ENCODE results near the gene RBM47. TPM values are rescaled to one million over a fixed set of nuclear protein-coding genes. Genes with fewer than 3 reads are reported as not detected.
A peak's percentile ranks its signal among the peaks of the same experiment; 100 is the strongest.

Gene RBM47
- total RNA-seq (2014; rRNA removed; shearing (Covaris generic)) = 97.9 and 116 TPM in 2 replicates

DNA sequence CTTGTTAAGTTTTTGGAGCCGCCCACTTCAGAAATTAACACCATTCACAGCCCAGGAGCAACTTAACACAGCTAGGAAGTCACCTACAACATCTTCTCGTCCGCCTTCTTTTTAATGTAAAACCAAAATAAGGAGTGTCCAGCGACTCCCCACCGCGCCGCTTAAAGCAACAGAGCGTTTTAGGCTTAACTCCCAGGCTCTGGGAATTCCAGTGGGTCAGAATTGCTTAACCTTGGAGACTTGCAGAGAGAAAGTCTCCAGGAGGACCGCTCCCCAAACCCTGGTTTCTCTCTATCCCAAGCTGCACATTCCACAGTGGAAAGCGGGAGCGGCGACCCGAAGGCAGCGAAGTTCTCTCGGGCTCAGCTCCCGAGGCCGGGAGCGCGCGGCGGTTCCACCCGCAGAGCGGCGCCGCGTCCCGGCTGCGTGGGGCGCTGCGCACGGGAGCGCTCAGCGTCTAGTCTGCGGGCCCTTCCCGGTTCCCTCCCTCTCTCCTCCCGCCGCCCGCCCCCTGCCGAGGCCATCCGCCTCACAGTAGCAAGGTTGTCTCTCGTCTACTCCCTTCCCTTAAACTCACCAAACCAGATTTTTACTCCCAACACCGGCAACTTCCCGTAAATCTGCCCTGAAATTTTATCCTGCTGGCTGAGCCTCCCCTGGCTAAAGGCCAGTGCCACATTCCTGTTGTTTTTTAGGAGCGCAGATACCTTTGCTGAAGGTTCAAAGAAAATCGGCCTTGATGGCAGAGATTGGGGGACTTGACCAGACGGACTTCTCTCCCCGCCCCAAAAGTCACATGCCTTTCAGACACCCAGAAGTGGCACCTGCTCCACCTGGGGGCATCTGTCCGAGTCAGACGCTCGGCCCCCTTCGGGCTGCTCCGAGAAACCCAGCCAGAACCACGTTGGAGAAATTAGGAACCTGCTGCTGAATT, at the start of gene RBM47:
RBM47 (minus strand) TSS at position 464 of the 934 bp plus-strand sequence. CDS start 190,971 bp downstream, outside the sequence.
- H3K4me3 ChIP-seq (ENCODE audit: insufficient read depth, low read depth, low read length) = peak within 1 kb of the TSS; percentile 70
- DNase-seq = peak; percentile 83
- no peaks in the 10 kb centered on the region for H3K27me3 ChIP-seq (ENCODE audit: control insufficient read depth, insufficient read depth, low read length)
- H3K36me3 ChIP-seq (replicated peaks; ENCODE audit: control insufficient read depth, insufficient read depth, low read length) = no peaks in the 10 kb centered on the region

GRCh38 chr4:40678421-40678820, 48.8 kb upstream of the RBM47 start:
- DNase-seq = no peak
- Histone ChIP-seq H3K27me3 (ENCODE audit: control insufficient read depth, insufficient read depth, low read length) (no peaks in the 10 kb centered on the region), H3K36me3 (replicated peaks; ENCODE audit: control insufficient read depth, insufficient read depth, low read length) (no peaks in the 10 kb centered on the region), H3K4me3 (ENCODE audit: insufficient read depth, low read depth, low read length) (no peak overlapping the region)

- no peak for DNase-seq
- H3K27me3 ChIP-seq (ENCODE audit: control insufficient read depth, insufficient read depth, low read length) = no peaks in the 10 kb centered on the region
- no peak overlapping the region for H3K4me3 ChIP-seq (ENCODE audit: insufficient read depth, low read depth, low read length)
- H3K36me3 ChIP-seq (replicated peaks; ENCODE audit: control insufficient read depth, insufficient read depth, low read length) = no peaks in the 10 kb centered on the region
Measured at GRCh38 chr4:40675166-40675565, 45.5 kb upstream of the RBM47 start.

DNA sequence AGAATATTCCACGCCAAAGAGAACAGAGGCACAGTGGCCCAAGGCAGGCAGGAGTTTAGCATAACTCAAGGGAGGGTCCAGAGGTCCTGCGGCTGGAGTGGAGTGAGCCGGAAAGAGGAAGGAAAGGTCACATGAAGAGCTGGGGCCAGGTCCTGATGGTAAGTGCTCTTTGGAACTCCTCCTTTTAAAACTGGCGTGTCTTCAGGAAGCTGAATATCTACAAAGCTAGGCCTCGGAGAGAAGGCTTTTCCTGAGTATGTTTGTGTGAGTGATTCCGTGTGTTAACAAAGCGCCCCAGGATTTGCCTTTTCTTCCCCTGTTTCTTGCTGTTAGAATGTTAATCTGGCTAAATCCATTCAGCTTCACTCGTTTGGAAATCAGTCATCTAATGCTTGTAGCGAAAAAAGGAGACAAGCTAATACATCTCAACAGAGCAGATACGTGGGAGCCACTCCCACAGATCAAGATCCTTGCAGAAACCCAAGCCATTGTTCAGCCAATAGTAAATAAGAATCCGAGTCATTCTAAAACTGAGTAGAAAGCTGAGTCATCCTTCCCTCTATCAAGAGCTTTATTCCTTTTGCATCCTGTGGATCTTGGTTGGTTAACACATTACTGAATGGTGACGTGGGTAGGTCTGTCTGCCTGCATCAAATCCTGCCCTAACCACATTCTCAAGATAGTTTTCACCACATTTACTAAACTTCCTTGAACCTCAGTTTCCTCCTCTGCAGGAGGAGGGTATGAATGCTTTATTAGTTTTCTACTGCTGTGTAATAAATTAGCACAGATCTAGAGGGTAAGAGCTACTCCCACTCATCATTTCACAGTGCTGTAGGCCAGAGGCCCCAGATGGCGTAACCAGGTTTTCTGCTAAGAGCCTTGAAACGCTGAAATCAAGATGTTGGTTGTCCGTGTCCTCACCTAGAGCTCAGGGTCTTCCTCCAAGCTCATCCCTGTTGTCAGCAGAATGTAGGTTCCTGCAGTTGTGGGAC, 43.2 kb upstream of the RBM47 start:
- DNase-seq = peak; percentile 43
- Histone ChIP-seq H3K27me3 (ENCODE audit: control insufficient read depth, insufficient read depth, low read length) (no peaks in the 10 kb centered on the region), H3K4me3 (ENCODE audit: insufficient read depth, low read depth, low read length) (no peak overlapping the region), H3K36me3 (replicated peaks; ENCODE audit: control insufficient read depth, insufficient read depth, low read length) (no peaks in the 10 kb centered on the region)

DNA sequence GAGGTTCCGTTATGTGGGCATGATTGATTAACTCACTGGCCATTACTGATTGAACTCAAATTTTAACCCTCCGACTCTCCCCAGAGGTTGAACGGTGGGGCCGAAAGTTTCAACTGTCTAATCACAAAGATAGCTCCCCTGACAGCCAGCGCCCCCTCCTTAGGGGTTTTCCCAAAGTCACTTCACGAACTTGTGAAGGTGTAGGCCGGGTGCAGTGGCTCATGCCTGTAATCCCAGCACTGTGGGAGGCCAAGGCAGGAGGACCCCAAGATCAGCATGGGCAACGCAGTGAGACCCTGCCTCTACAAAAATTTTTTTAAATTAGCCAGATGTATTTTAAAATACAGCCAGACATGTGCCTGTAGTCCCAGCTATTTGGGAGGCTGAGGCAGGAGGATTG, 39.8 kb upstream of the RBM47 start:
- H3K4me3 ChIP-seq (ENCODE audit: insufficient read depth, low read depth, low read length) = no peak overlapping the region
- no peaks in the 10 kb centered on the region for H3K27me3 ChIP-seq (ENCODE audit: control insufficient read depth, insufficient read depth, low read length)
- H3K36me3 ChIP-seq (replicated peaks; ENCODE audit: control insufficient read depth, insufficient read depth, low read length) = no peaks in the 10 kb centered on the region
- no peak for DNase-seq

- no peak for DNase-seq
- no peak overlapping the region for H3K4me3 ChIP-seq (ENCODE audit: insufficient read depth, low read depth, low read length)
- no peaks in the 10 kb centered on the region for H3K27me3 ChIP-seq (ENCODE audit: control insufficient read depth, insufficient read depth, low read length)
- no peaks in the 10 kb centered on the region for H3K36me3 ChIP-seq (replicated peaks; ENCODE audit: control insufficient read depth, insufficient read depth, low read length)
Measured at GRCh38 chr4:40665842-40666241, 36.2 kb upstream of the RBM47 start.

GRCh38 chr4:40662962-40663604, 33.4 kb upstream of the RBM47 start:
- H3K4me3 ChIP-seq (ENCODE audit: insufficient read depth, low read depth, low read length) = no peak overlapping the region
- DNase-seq = no peak
- no peaks in the 10 kb centered on the region for H3K36me3 ChIP-seq (replicated peaks; ENCODE audit: control insufficient read depth, insufficient read depth, low read length)
- H3K27me3 ChIP-seq (ENCODE audit: control insufficient read depth, insufficient read depth, low read length) = no peaks in the 10 kb centered on the region

DNA sequence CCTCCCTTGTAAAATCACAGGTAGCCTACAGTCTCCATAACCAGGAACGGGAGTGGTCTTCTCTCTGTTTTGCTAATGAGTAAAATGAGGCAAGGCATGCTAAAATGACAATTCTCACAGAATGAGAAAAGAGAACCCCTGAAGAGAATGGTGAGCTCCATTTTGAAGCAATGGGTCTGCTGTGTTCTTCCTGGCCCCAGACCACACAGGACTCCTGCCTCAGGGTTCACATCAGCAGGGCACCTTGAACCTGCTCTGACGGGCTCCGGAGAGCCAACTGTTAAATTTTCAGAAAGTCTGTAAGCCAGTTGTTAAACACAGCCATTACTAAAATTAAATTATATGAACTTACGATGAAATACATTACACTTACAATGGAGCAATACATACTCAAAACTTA, 32.1 kb upstream of the RBM47 start:
- H3K36me3 ChIP-seq (replicated peaks; ENCODE audit: control insufficient read depth, insufficient read depth, low read length) = no peaks in the 10 kb centered on the region
- DNase-seq = no peak
- no peak overlapping the region for H3K4me3 ChIP-seq (ENCODE audit: insufficient read depth, low read depth, low read length)
- no peaks in the 10 kb centered on the region for H3K27me3 ChIP-seq (ENCODE audit: control insufficient read depth, insufficient read depth, low read length)

DNA sequence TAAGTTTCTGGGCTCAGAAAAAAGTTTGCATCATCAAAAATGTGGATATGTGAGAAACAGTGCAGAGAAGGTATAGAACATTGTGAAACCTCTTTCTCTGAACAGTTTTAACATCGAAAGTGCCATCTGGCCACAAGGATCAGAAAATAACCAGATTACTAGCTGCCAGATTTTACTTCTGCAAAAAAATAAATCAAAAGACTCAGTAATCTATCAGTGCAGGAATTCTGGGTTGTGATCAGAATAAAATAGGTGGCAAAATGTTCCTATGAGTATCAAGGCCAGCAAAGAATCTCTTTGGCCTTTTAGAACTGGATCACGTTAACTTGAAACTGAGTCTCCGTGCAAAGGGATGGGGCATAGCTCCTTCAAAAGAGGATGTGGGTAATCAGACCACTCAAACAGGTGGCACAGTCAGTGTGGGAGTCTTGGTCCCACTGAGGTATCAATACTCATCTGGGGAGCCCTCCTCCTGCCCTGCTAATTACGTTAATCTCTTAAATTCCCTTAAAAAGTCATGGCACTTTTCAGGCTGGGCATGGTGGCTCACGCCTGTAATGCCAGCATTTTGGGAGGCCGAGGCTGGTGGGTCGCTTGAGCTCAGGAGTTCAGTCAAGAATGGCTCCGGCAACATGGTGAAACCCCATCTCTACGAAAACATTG, 26.7 kb upstream of the RBM47 start:
- no peak overlapping the region for H3K4me3 ChIP-seq (ENCODE audit: insufficient read depth, low read depth, low read length)
- no peaks in the 10 kb centered on the region for H3K27me3 ChIP-seq (ENCODE audit: control insufficient read depth, insufficient read depth, low read length)
- DNase-seq = no peak
- H3K36me3 ChIP-seq (replicated peaks; ENCODE audit: control insufficient read depth, insufficient read depth, low read length) = no peaks in the 10 kb centered on the region

DNA sequence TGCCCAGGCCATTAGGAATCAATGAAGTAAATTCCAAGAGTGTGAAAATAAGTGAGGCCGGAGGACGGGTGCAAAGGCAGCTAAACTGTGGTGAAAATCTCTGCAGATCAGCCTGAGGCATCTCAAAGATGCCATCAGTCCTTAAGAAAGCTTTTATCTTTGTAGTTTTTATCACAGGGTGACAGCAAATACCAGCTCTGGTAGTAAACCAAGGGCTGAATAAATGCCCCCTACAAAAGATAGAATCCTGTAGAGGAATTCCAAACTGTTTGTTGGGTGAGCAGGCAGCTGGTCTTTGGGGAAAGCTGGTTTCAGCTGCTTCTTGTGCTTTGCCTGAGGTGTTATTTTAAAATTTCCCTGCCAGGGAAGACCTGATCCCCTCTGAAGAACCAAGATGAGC, 21.6 kb upstream of the RBM47 start:
- Histone ChIP-seq H3K27me3 (ENCODE audit: control insufficient read depth, insufficient read depth, low read length) (no peaks in the 10 kb centered on the region), H3K36me3 (replicated peaks; ENCODE audit: control insufficient read depth, insufficient read depth, low read length) (no peaks in the 10 kb centered on the region), H3K4me3 (ENCODE audit: insufficient read depth, low read depth, low read length) (no peak overlapping the region)
- DNase-seq = no peak

- Histone ChIP-seq H3K4me3 (ENCODE audit: insufficient read depth, low read depth, low read length) (no peak overlapping the region), H3K36me3 (replicated peaks; ENCODE audit: control insufficient read depth, insufficient read depth, low read length) (no peaks in the 10 kb centered on the region), H3K27me3 (ENCODE audit: control insufficient read depth, insufficient read depth, low read length) (no peaks in the 10 kb centered on the region)
- DNase-seq = no peak
Measured at GRCh38 chr4:40649321-40649720, 19.7 kb upstream of the RBM47 start.

- H3K27me3 ChIP-seq (ENCODE audit: control insufficient read depth, insufficient read depth, low read length) = no peaks in the 10 kb centered on the region
- DNase-seq = no peak
- H3K36me3 ChIP-seq (replicated peaks; ENCODE audit: control insufficient read depth, insufficient read depth, low read length) = no peaks in the 10 kb centered on the region
- no peak overlapping the region for H3K4me3 ChIP-seq (ENCODE audit: insufficient read depth, low read depth, low read length)
Measured at GRCh38 chr4:40648742-40649281, 19.1 kb upstream of the RBM47 start.

- Histone ChIP-seq H3K36me3 (replicated peaks; ENCODE audit: control insufficient read depth, insufficient read depth, low read length) (no peaks in the 10 kb centered on the region), H3K27me3 (ENCODE audit: control insufficient read depth, insufficient read depth, low read length) (no peaks in the 10 kb centered on the region), H3K4me3 (ENCODE audit: insufficient read depth, low read depth, low read length) (no peak overlapping the region)
- DNase-seq = no peak
Measured at GRCh38 chr4:40648131-40648530, 18.5 kb upstream of the RBM47 start.

DNA sequence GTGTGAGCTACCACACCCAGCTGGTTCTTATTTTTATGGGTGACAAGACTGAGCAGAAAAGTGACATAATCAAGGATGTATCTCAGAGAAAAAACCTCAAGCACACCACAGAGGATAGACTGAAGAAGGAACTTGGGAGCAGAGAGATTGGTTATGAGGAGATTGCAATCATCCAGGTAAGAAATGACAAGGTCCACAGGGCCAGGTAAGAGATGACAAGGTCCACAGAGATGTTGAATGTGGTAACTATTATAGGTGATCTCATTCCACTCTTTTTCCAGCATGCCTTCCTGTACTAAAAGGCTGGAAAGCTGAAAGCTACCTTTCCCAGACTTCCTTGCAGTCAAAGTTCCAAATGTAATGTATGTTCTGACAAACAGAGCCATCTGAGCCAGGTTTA, 15.9 kb upstream of the RBM47 start:
- no peak for DNase-seq
- H3K27me3 ChIP-seq (ENCODE audit: control insufficient read depth, insufficient read depth, low read length) = no peaks in the 10 kb centered on the region
- no peaks in the 10 kb centered on the region for H3K36me3 ChIP-seq (replicated peaks; ENCODE audit: control insufficient read depth, insufficient read depth, low read length)
- H3K4me3 ChIP-seq (ENCODE audit: insufficient read depth, low read depth, low read length) = no peak overlapping the region
